PC-9 (cell line): ENCODE results near the gene SLC2A9. TPM values are rescaled to one million over a fixed set of nuclear protein-coding genes. Genes with fewer than 3 reads are reported as not detected.
A peak's percentile ranks its signal among the peaks of the same experiment; 100 is the strongest.

Experiments
- BruUV-seq: library from RNA; stranded (reverse); fragments of 400-500 nt; replicated peaks from 2 replicates; lab custom pipeline; 2021; lab: Mats Ljungman, UMichigan
- CTCF ChIA-PET: fragments of 300-600 bp; sonication (Branson Sonifier 250); formaldehyde crosslinking; loops from one replicate; lab custom pipeline; 2022; ENCODE audit warnings: antibody characterized with exemption; lab: Charles Lee
- POLR2A ChIA-PET: fragments of 300-600 bp; sonication (Branson Sonifier 250); formaldehyde crosslinking; loops from one replicate; lab custom pipeline; 2022; ENCODE audit warnings: antibody characterized with exemption; ENCODE audit not compliant: unreplicated experiment; lab: Charles Lee
- DNase-seq, 2 experiments: peaks; one replicate each; pipeline versions ENCODE4 v3.0.0 to v3.0.0-alpha.2; 2015 to 2022; ENCODE audit warnings: mixed read lengths in 1 of 2
- H2AFZ ChIP-seq: fragments of 200-600 bp; sonication (generic); 2 replicates; pipeline ENCODE4 v1.8.1; 2017; ENCODE audit warnings: antibody characterized with exemption
- H3F3A ChIP-seq: fragments of 200-600 bp; sonication (generic); 2 replicates; pipeline ENCODE4 v1.8.1; 2017; ENCODE audit warnings: antibody characterized with exemption, mild to moderate bottlenecking, low read depth; ENCODE audit not compliant: insufficient read depth
- H3K27ac ChIP-seq: fragments of 200-600 bp; sonication (generic); 2 replicates; pipeline ENCODE4 v1.6.1; 2016; ENCODE audit warnings: mixed run types
- H3K27me3 ChIP-seq: fragments of 200-600 bp; sonication (generic); 2 replicates; pipeline ENCODE4 v1.6.1; 2016; ENCODE audit warnings: low read depth, mixed run types; ENCODE audit not compliant: insufficient read depth
- H3K36me3 ChIP-seq: fragments of 200-600 bp; sonication (generic); 2 replicates; pipeline ENCODE4 v1.6.1; 2016; ENCODE audit warnings: low read depth, mixed run types
- H3K4me1 ChIP-seq: fragments of 200-600 bp; sonication (generic); replicated peaks from 2 replicates; pipeline ENCODE4 v1.6.1; 2016; ENCODE audit warnings: mixed run types; ENCODE audit not compliant: insufficient read depth
- H3K4me2 ChIP-seq: fragments of 200-600 bp; sonication (generic); 2 replicates; pipeline ENCODE4 v1.6.1; 2017; ENCODE audit warnings: mixed run types
- H3K4me3 ChIP-seq: fragments of 200-600 bp; sonication (generic); 2 replicates; pipeline ENCODE4 v1.6.1; 2016; ENCODE audit warnings: mixed run types
- H3K79me2 ChIP-seq: fragments of 200-600 bp; sonication (generic); 2 replicates; pipeline ENCODE4 v1.6.1; 2017; ENCODE audit warnings: low read depth, mixed run types
- H3K9me2 ChIP-seq: fragments of 200-600 bp; sonication (generic); 2 replicates; pipeline ENCODE4 v1.8.1; 2017; ENCODE audit warnings: mild to moderate bottlenecking; ENCODE audit not compliant: insufficient read depth
- H3K9me3 ChIP-seq: fragments of 200-600 bp; sonication (generic); 2 replicates; pipeline ENCODE4 v1.8.1; 2016; ENCODE audit warnings: low read depth; ENCODE audit not compliant: insufficient read depth
- H4K20me1 ChIP-seq: fragments of 200-600 bp; sonication (generic); 2 replicates; pipeline ENCODE4 v1.8.1; 2017; ENCODE audit not compliant: insufficient read depth
- EZH2 ChIP-seq: fragments of 200-600 bp; sonication (generic); IDR thresholded peaks from 2 replicates; pipeline ENCODE4 v1.8.0; 2017; ENCODE audit warnings: antibody characterized with exemption, low read depth
- intact Hi-C: fragments of 100-400 bp; cut with micrococcal nuclease; formaldehyde crosslinking; loops from one replicate; pipeline ENCODE4 v1.10.0; 2022; ENCODE audit not compliant: unreplicated experiment
- total RNA-seq: library from RNA; stranded (reverse); gene quantifications from 2 replicates; pipeline ENCODE4 v1.2.3, GENCODE V29; 2021
- TF ChIP-seq, protein P1 (sequence below): fragments of 200-600 bp; sonication (generic); conservative IDR thresholded peaks from 2 replicates; pipeline ENCODE4 v1.6.1; 2017; ENCODE audit warnings: mixed run types, antibody characterized with exemption, mild to moderate bottlenecking, moderate library complexity

SLC2A9 gene
- total RNA-seq, 1 experiment from 2014 or later = 0.28 TPM

GRCh38 chr4:10032625-10033024 lies 11.3 kb upstream of the SLC2A9 start:
- Histone ChIP-seq H3K9me3 (no peaks in the 10 kb centered on the region), H4K20me1 (no peaks in the 10 kb centered on the region), H3K79me2 (no peaks in the 10 kb centered on the region), H3K4me1 (peaks cover 38% of the 10 kb centered on the region), H3F3A (peaks cover 24% of the 10 kb centered on the region; the same call in 1 of the 2 replicates), H2AFZ (no peak overlapping the region), H3K36me3 (no peaks in the 10 kb centered on the region), H3K9me2 (no peaks in the 10 kb centered on the region), H3K27ac (peak overlapping the region; percentile 85), H3K4me3 (no peak overlapping the region; the same call in 1 of the 2 replicates), H3K27me3 (no peaks in the 10 kb centered on the region), H3K4me2 (peak overlapping the region; percentile 84)
- no TSS peak for BruUV-seq
- TF ChIP-seq, protein P1, sequence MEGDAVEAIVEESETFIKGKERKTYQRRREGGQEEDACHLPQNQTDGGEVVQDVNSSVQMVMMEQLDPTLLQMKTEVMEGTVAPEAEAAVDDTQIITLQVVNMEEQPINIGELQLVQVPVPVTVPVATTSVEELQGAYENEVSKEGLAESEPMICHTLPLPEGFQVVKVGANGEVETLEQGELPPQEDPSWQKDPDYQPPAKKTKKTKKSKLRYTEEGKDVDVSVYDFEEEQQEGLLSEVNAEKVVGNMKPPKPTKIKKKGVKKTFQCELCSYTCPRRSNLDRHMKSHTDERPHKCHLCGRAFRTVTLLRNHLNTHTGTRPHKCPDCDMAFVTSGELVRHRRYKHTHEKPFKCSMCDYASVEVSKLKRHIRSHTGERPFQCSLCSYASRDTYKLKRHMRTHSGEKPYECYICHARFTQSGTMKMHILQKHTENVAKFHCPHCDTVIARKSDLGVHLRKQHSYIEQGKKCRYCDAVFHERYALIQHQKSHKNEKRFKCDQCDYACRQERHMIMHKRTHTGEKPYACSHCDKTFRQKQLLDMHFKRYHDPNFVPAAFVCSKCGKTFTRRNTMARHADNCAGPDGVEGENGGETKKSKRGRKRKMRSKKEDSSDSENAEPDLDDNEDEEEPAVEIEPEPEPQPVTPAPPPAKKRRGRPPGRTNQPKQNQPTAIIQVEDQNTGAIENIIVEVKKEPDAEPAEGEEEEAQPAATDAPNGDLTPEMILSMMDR = no peak
- no peak for TF ChIP-seq EZH2
- DNase-seq = peak; percentile 62 to 96
- intact Hi-C loops = loop anchor here (1.0 to 2.0 kb wide), 3 partner anchors 25 to 84 kb away; partner anchors contain the start of gene WDR1
- POLR2A ChIA-PET = interaction anchor here (0.6 to 1.1 kb wide), 2 partner anchors 63 to 84 kb away, joined by 3 to 4 read pairs; partner anchors contain the start of gene WDR1
- CTCF ChIA-PET = no interaction called here

- H3K36me3 ChIP-seq = no peaks in the 10 kb centered on the region
- H2AFZ ChIP-seq = no peak overlapping the region
- no peaks in the 10 kb centered on the region for H3K9me2 ChIP-seq
- no peaks in the 10 kb centered on the region for H3K27me3 ChIP-seq
- DNase-seq = no peak
- POLR2A ChIA-PET = interaction anchor here (0.6 kb wide), 1 partner anchor 64 kb away, joined by 3 read pairs; no protein-coding TSS in a partner anchor
- TF ChIP-seq, protein P1 = no peak
- no peak for TF ChIP-seq EZH2
- intact Hi-C loops = loop anchor here (1.0 to 2.0 kb wide), 3 partner anchors 25 to 85 kb away; partner anchors contain the start of gene WDR1
- H3K27ac ChIP-seq = peak overlapping the region; percentile 42
- H3K4me1 ChIP-seq = peaks cover 38% of the 10 kb centered on the region
- H3F3A ChIP-seq = peaks cover 24% of the 10 kb centered on the region; the same call in 1 of the 2 replicates
- H4K20me1 ChIP-seq = no peaks in the 10 kb centered on the region
- BruUV-seq = no TSS peak
- H3K4me2 ChIP-seq = peak overlapping the region; percentile 84
- H3K79me2 ChIP-seq = no peaks in the 10 kb centered on the region
- no peaks in the 10 kb centered on the region for H3K9me3 ChIP-seq
- CTCF ChIA-PET = no interaction called here
- H3K4me3 ChIP-seq = no peak overlapping the region
Measured at GRCh38 chr4:10031668-10032590, 10.6 kb upstream of the SLC2A9 start.

- H4K20me1 ChIP-seq = no peaks in the 10 kb centered on the region
- DNase-seq = no peak
- H3K4me1 ChIP-seq = peaks cover 38% of the 10 kb centered on the region
- TF ChIP-seq EZH2 = no peak
- TF ChIP-seq, protein P1 = no peak
- no peaks in the 10 kb centered on the region for H3K9me2 ChIP-seq
- CTCF ChIA-PET = no interaction called here
- H2AFZ ChIP-seq = no peak overlapping the region
- no peak overlapping the region for H3K27ac ChIP-seq
- intact Hi-C loops = no loop called here
- H3K4me2 ChIP-seq = no peak overlapping the region
- H3K27me3 ChIP-seq = no peaks in the 10 kb centered on the region
- H3K79me2 ChIP-seq = no peaks in the 10 kb centered on the region
- H3K36me3 ChIP-seq = no peaks in the 10 kb centered on the region
- H3K4me3 ChIP-seq = no peak overlapping the region
- no TSS peak for BruUV-seq
- no peaks in the 10 kb centered on the region for H3K9me3 ChIP-seq
- POLR2A ChIA-PET = no interaction called here
- H3F3A ChIP-seq = peaks cover 24% of the 10 kb centered on the region; the same call in 1 of the 2 replicates
Measured at GRCh38 chr4:10030972-10031667, 9.8 kb upstream of the SLC2A9 start.
